Caco-2 (cell line): ENCODE measurements around the gene IL10RA. TPM values are rescaled to one million over a fixed set of nuclear protein-coding genes. Genes with fewer than 3 reads are reported as not detected.

Source experiments
- BruUV-seq: library from RNA; stranded (reverse); fragments of 400-500 nt; replicated peaks from 2 replicates; lab custom pipeline; 2021; lab: Mats Ljungman, UMichigan
- CTCF ChIA-PET: fragments of 300-600 bp; sonication (Branson Sonifier 250); formaldehyde crosslinking; loops from one replicate; lab custom pipeline; 2022; ENCODE audit warnings: antibody characterized with exemption; lab: Charles Lee
- POLR2A ChIA-PET: fragments of 300-600 bp; sonication (Branson Sonifier 250); formaldehyde crosslinking; loops from one replicate; lab custom pipeline; 2022; ENCODE audit warnings: antibody characterized with exemption; lab: Charles Lee
- DNase-seq, 2 experiments: peaks; one replicate each; pipeline versions ENCODE4 v3.0.0 to v3.0.0-alpha.2; 2020 to 2022
- H3K27me3 ChIP-seq: replicated peaks from 2 replicates; pipeline ENCODE4 v1.6.0; 2011; ENCODE audit warnings: low read length; ENCODE audit not compliant: control insufficient read depth, insufficient read depth
- H3K36me3 ChIP-seq: 2 replicates; pipeline ENCODE4 v1.5.1; 2011; ENCODE audit warnings: low read length; ENCODE audit not compliant: control insufficient read depth, insufficient read depth
- H3K4me1 ChIP-seq: fragments of 250-450 bp; sonication (Bioruptor Pico); 2 replicates; pipeline ENCODE4 v1.5.1; 2020; ENCODE audit warnings: mild to moderate bottlenecking
- H3K4me3 ChIP-seq: 2 replicates; pipeline ENCODE4 v1.5.1; 2011; ENCODE audit warnings: low read depth, mild to moderate bottlenecking, control low read depth, low read length
- H3K9me3 ChIP-seq: fragments of 250-450 bp; sonication (Bioruptor Pico); 2 replicates; pipeline ENCODE4 v1.5.1; 2020; ENCODE audit warnings: mild to moderate bottlenecking, moderate library complexity
- H3K27ac Mint-ChIP-seq: one replicate; pipeline ENCODE4 v1.8.0; 2022; ENCODE audit warnings: mixed read lengths; ENCODE audit not compliant: unreplicated experiment
- H3K27me3 Mint-ChIP-seq: one replicate; pipeline ENCODE4 v1.8.0; 2022; ENCODE audit warnings: mixed read lengths; ENCODE audit not compliant: insufficient read depth, unreplicated experiment
- H3K36me3 Mint-ChIP-seq: one replicate; pipeline ENCODE4 v1.8.0; 2022; ENCODE audit warnings: mild to moderate bottlenecking, mixed read lengths; ENCODE audit not compliant: insufficient read depth, unreplicated experiment
- H3K4me1 Mint-ChIP-seq: one replicate; pipeline ENCODE4 v1.8.0; 2022; ENCODE audit warnings: low read depth, mixed read lengths; ENCODE audit not compliant: unreplicated experiment
- H3K4me3 Mint-ChIP-seq: one replicate; pipeline ENCODE4 v1.8.0; 2022; ENCODE audit warnings: mild to moderate bottlenecking, moderate library complexity, mixed read lengths; ENCODE audit not compliant: unreplicated experiment
- H3K9me3 Mint-ChIP-seq: one replicate; pipeline ENCODE4 v1.8.0; 2022; ENCODE audit warnings: mixed read lengths; ENCODE audit not compliant: unreplicated experiment
- intact Hi-C: fragments of 100-400 bp; cut with micrococcal nuclease; formaldehyde crosslinking; loops from one replicate; pipeline ENCODE4 v1.10.0; 2022; ENCODE audit not compliant: unreplicated experiment
- total RNA-seq: library from RNA; stranded (reverse); gene quantifications from 2 replicates; pipeline ENCODE4 v1.2.3, GENCODE V29; 2022
- TF ChIP-seq, protein P1 (sequence below), 2 experiments: fragments of 200-600 bp in 1 of 2; IDR thresholded peaks; 1 replicate in 1 of 2; 2 replicates in 1 of 2; pipeline versions ENCODE4 v1.5.1 to v1.8.0; 2011 to 2022; ENCODE audit warnings: antibody characterized with exemption in 1 of 2, control low read depth in 1 of 2, inconsistent platforms in 1 of 2, low read depth in 1 of 2, low read length in 1 of 2, mild to moderate bottlenecking in 1 of 2, moderate library complexity in 1 of 2; ENCODE audit not compliant: insufficient read depth in 1 of 2, severe bottlenecking in 1 of 2, unreplicated experiment in 1 of 2

IL10RA gene
- total RNA-seq, 1 experiment from 2014 or later, result 1.6 TPM

DNA sequence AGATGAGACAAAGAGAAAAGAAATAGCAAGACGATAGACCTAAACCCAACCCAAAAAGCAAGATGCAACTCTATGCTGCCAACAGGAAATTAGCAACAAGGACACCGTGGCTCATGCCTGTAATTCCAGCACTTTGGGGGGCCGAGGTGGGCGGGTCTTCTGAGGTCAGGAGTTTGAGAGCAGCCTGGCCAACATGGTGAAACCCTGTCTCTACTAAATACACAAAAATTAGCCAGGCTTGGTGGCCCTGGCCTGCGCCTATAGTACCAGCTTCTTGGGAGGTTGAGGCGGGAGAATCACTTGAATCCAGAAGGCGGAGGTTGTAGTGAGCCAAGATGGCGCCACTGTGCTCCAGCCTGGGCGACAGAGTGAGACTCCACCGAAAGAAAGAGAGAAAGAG lies 24.3 kb upstream of the IL10RA start:
- Histone ChIP-seq H3K27me3 (peaks cover 2% of the 10 kb centered on the region; the same call in 1 of the 2 replicates), H3K36me3 (no peaks in the 10 kb centered on the region), H3K9me3 (peaks cover 4% of the 10 kb centered on the region; the same call in 1 of the 2 replicates), H3K4me3 (no peak overlapping the region), H3K4me1 (no peaks in the 10 kb centered on the region)
- no peak for DNase-seq
- POLR2A ChIA-PET, result no interaction called here
- TF ChIP-seq, protein P1, sequence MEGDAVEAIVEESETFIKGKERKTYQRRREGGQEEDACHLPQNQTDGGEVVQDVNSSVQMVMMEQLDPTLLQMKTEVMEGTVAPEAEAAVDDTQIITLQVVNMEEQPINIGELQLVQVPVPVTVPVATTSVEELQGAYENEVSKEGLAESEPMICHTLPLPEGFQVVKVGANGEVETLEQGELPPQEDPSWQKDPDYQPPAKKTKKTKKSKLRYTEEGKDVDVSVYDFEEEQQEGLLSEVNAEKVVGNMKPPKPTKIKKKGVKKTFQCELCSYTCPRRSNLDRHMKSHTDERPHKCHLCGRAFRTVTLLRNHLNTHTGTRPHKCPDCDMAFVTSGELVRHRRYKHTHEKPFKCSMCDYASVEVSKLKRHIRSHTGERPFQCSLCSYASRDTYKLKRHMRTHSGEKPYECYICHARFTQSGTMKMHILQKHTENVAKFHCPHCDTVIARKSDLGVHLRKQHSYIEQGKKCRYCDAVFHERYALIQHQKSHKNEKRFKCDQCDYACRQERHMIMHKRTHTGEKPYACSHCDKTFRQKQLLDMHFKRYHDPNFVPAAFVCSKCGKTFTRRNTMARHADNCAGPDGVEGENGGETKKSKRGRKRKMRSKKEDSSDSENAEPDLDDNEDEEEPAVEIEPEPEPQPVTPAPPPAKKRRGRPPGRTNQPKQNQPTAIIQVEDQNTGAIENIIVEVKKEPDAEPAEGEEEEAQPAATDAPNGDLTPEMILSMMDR (IDR thresholded peaks at IDR 0.05; ENCODE audit: insufficient read depth in 1 of 2, low read depth in 1 of 2, low read length in 1 of 2, severe bottlenecking in 1 of 2, unreplicated experiment in 1 of 2), result no peak
- Mint-ChIP-seq H3K27me3 (peaks cover 29% of the 10 kb centered on the region), H3K27ac (no peak overlapping the region), H3K4me1 (no peaks in the 10 kb centered on the region), H3K4me3 (no peak overlapping the region), H3K36me3 (no peaks in the 10 kb centered on the region), H3K9me3 (peaks cover 7% of the 10 kb centered on the region)
- intact Hi-C loops, result no loop called here
- CTCF ChIA-PET, result interaction anchor here (0.9 kb wide), 1 partner anchor 11 kb away, joined by 3 read pairs; no protein-coding TSS in a partner anchor
- no TSS peak for BruUV-seq

DNA sequence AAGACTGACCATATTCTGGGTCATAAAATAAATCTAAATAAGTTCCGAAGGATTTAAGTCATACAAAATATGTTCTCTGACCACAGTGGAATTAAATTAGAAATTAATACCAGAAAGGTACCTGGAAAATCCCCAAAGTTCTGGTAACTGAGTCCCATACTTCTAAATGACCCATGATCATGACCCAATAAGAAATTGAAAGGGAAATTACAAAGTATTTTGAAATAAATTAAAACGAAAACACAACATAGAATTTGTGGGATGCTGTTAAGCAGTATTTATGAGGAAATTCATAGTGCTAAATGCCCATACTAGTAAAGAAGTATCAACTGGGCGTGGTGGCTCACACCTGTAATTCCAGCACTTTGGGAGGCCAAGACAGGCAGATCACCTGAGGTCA lies 23.4 kb upstream of the IL10RA start:
- Histone ChIP-seq H3K4me3 (no peak overlapping the region), H3K9me3 (no peaks in the 10 kb centered on the region), H3K27me3 (no peaks in the 10 kb centered on the region), H3K4me1 (no peaks in the 10 kb centered on the region), H3K36me3 (no peaks in the 10 kb centered on the region)
- Mint-ChIP-seq H3K4me3 (no peak overlapping the region), H3K9me3 (no peaks in the 10 kb centered on the region), H3K27ac (no peak overlapping the region), H3K4me1 (no peaks in the 10 kb centered on the region), H3K36me3 (no peaks in the 10 kb centered on the region), H3K27me3 (peaks cover 26% of the 10 kb centered on the region)
- no TSS peak for BruUV-seq
- ChIA-PET POLR2A (no interaction called here), CTCF (no interaction called here)
- intact Hi-C loops, result no loop called here
- DNase-seq, result no peak
- TF ChIP-seq, protein P1 (IDR thresholded peaks at IDR 0.05; ENCODE audit: insufficient read depth in 1 of 2, low read depth in 1 of 2, low read length in 1 of 2, severe bottlenecking in 1 of 2, unreplicated experiment in 1 of 2), result no peak

DNA sequence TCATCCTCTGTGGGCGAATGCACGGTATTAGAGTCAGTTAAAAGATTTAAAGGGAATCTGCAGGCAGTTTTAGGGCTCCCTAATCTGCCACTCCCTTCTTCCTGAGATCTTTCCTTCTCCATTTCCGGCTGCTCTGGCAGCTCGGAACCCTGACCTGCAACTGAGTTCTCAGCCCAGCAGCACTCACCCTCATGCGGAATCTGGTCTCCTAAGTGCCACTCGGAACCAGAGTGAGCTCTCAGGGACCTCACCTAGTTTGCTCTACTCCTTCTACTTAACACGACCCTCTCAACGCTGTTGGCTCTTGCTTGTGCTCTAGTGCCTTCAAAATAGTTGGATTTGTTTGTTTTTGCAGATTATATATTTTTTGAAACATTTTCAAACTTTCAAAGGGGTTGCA lies 19.3 kb upstream of the IL10RA start:
- no TSS peak for BruUV-seq
- H3K4me1 Mint-ChIP-seq, result no peaks in the 10 kb centered on the region

More for the DNA sequence above, 19.3 kb upstream of the IL10RA start:
- no peaks in the 10 kb centered on the region for H3K4me1 ChIP-seq
- no peak overlapping the region for H3K4me3 Mint-ChIP-seq
- no peak overlapping the region for H3K27ac Mint-ChIP-seq
- no peaks in the 10 kb centered on the region for H3K27me3 ChIP-seq
- H3K9me3 ChIP-seq, result no peaks in the 10 kb centered on the region
- H3K36me3 Mint-ChIP-seq, result no peaks in the 10 kb centered on the region
- H3K36me3 ChIP-seq, result no peaks in the 10 kb centered on the region
- intact Hi-C loops, result no loop called here
- no peaks in the 10 kb centered on the region for H3K9me3 Mint-ChIP-seq
- peaks cover 8% of the 10 kb centered on the region for H3K27me3 Mint-ChIP-seq
- TF ChIP-seq, protein P1 (IDR thresholded peaks at IDR 0.05; ENCODE audit: insufficient read depth in 1 of 2, low read depth in 1 of 2, low read length in 1 of 2, severe bottlenecking in 1 of 2, unreplicated experiment in 1 of 2), result no peak
- ChIA-PET CTCF (interaction anchor here (0.8 kb wide), 1 partner anchor 143 kb away, joined by 3 read pairs; no protein-coding TSS in a partner anchor), POLR2A (no interaction called here)
- H3K4me3 ChIP-seq, result no peak overlapping the region
- DNase-seq, result no peak
